SK-N-SH treated with all-trans-retinoic acid at 6 μM for 48 hours (cell line): ENCODE data around the gene VRK3.

Source experiments
- BACH2 ChIP-seq: fragments of 250-450 bp; sonication (Bioruptor Pico); IDR thresholded peaks from 2 replicates; pipeline ENCODE4 v1.9.0; 2021; ENCODE audit warnings: mild to moderate bottlenecking, borderline replicate concordance
- GLIS3 ChIP-seq: fragments of 250-450 bp; sonication (Bioruptor Pico); IDR thresholded peaks from 2 replicates; pipeline ENCODE4 v1.5.0; 2020; ENCODE audit warnings: mild to moderate bottlenecking, moderate library complexity
- TOX ChIP-seq: fragments of 250-450 bp; sonication (Bioruptor Pico); IDR thresholded peaks from 2 replicates; pipeline ENCODE4 v1.8.0; 2021; ENCODE audit warnings: mild to moderate bottlenecking, moderate library complexity, borderline replicate concordance

- no peak for TF ChIP-seq BACH2 (CRISPR knock-in tag)
- TF ChIP-seq GLIS3 (CRISPR knock-in tag), result no peak
- TF ChIP-seq TOX, result no peak
Observed at GRCh38 chr19:50051964-50052363, 26.8 kb upstream of the VRK3 start.
